H9 (cell line): Measurements from ENCODE around the gene TRAFD1. TPM values are rescaled to one million over a fixed set of nuclear protein-coding genes. Genes with fewer than 3 reads are reported as not detected.
"Not testable (repeated sequence)": the region's sequence is repeated elsewhere in the genome, so short reads cannot be mapped to it uniquely, and the experiment has no call there.

Experiments used
- DNase-seq: peaks from one replicate; pipeline ENCODE4 v3.0.0-alpha.2; 2017
- H2AFZ ChIP-seq: one replicate; pipeline ENCODE4 v1.6.1; 2013; ENCODE audit warnings: mild to moderate bottlenecking, low read length, control low read depth, moderate library complexity
- H2AK5ac ChIP-seq: 2 replicates; pipeline ENCODE4 v1.6.1; 2013; ENCODE audit warnings: low read length, control low read depth, mixed read lengths; ENCODE audit not compliant: insufficient read length
- H2BK120ac ChIP-seq: one replicate; pipeline ENCODE4 v1.6.1; 2013; ENCODE audit warnings: low read depth, mild to moderate bottlenecking, low read length, control low read depth, inconsistent platforms; ENCODE audit not compliant: poor library complexity, severe bottlenecking
- H2BK12ac ChIP-seq: 2 replicates; pipeline ENCODE4 v1.6.1; 2013; ENCODE audit warnings: low read length, control low read depth, mixed read lengths, low read depth; ENCODE audit not compliant: insufficient read length
- H2BK15ac ChIP-seq: 2 replicates; pipeline ENCODE4 v1.6.1; 2013; ENCODE audit warnings: low read depth, low read length, control low read depth
- H2BK20ac ChIP-seq: one replicate; pipeline ENCODE4 v1.6.1; 2013; ENCODE audit warnings: low read depth, mild to moderate bottlenecking, low read length, control low read depth, inconsistent platforms; ENCODE audit not compliant: poor library complexity, severe bottlenecking
- H2BK5ac ChIP-seq: 2 replicates; pipeline ENCODE4 v1.6.1; 2013; ENCODE audit warnings: low read length, control low read depth, mixed read lengths; ENCODE audit not compliant: insufficient read length
- H3K14ac ChIP-seq: 2 replicates; pipeline ENCODE4 v1.6.1; 2013; ENCODE audit warnings: low read length, control low read depth; ENCODE audit not compliant: insufficient read depth
- H3K18ac ChIP-seq: 2 replicates; pipeline ENCODE4 v1.6.1; 2013; ENCODE audit warnings: low read depth, mild to moderate bottlenecking, mixed read lengths, low read length, control low read depth; ENCODE audit not compliant: insufficient read length
- H3K23ac ChIP-seq: 2 replicates; pipeline ENCODE4 v1.6.1; 2013; ENCODE audit warnings: low read length, control low read depth, mixed read lengths, low read depth; ENCODE audit not compliant: insufficient read length
- H3K23me2 ChIP-seq: 2 replicates; pipeline ENCODE4 v1.6.1; 2013; ENCODE audit warnings: low read depth, mild to moderate bottlenecking, mixed read lengths, low read length, control low read depth; ENCODE audit not compliant: insufficient read length, poor library complexity, severe bottlenecking
- H3K27ac ChIP-seq: 2 replicates; pipeline ENCODE4 v1.5.1; 2013; ENCODE audit warnings: low read length, control low read depth, mixed read lengths, low read depth; ENCODE audit not compliant: insufficient read length
- H3K27me3 ChIP-seq: 2 replicates; pipeline ENCODE4 v1.6.1; 2013; ENCODE audit warnings: low read length, control low read depth, inconsistent platforms; ENCODE audit not compliant: insufficient read depth
- H3K4ac ChIP-seq: 2 replicates; pipeline ENCODE4 v1.6.1; 2013; ENCODE audit warnings: low read depth, mild to moderate bottlenecking, control low read depth, inconsistent platforms, low read length, moderate library complexity
- H3K4me1 ChIP-seq: 2 replicates; pipeline ENCODE4 v1.6.1; 2013; ENCODE audit warnings: low read length, control low read depth, inconsistent platforms; ENCODE audit not compliant: insufficient read depth
- H3K4me2 ChIP-seq: 2 replicates; pipeline ENCODE4 v1.6.1; 2013; ENCODE audit warnings: low read length, control low read depth, mixed read lengths; ENCODE audit not compliant: insufficient read length, insufficient read depth
- H3K56ac ChIP-seq: 2 replicates; pipeline ENCODE4 v1.6.1; 2013; ENCODE audit warnings: low read depth, mild to moderate bottlenecking, mixed read lengths, low read length, control low read depth; ENCODE audit not compliant: insufficient read length
- H3K79me1 ChIP-seq: 2 replicates; pipeline ENCODE4 v1.6.1; 2013; ENCODE audit warnings: low read depth, mild to moderate bottlenecking, moderate library complexity, low read length, control low read depth, inconsistent platforms; ENCODE audit not compliant: insufficient read depth, poor library complexity, severe bottlenecking
- H3K79me2 ChIP-seq: 2 replicates; pipeline ENCODE4 v1.6.1; 2013; ENCODE audit warnings: low read length, control low read depth, inconsistent platforms; ENCODE audit not compliant: insufficient read depth
- H3K9ac ChIP-seq: 2 replicates; pipeline ENCODE4 v1.6.1; 2013; ENCODE audit warnings: low read length, control low read depth, mixed read lengths; ENCODE audit not compliant: insufficient read length; ENCODE audit errors: extremely low read depth
- H3K9me3 ChIP-seq: one replicate; pipeline ENCODE4 v1.6.1; 2013; ENCODE audit warnings: low read depth, low read length, inconsistent platforms; ENCODE audit not compliant: control insufficient read depth
- H3T11ph ChIP-seq: one replicate; pipeline ENCODE4 v1.6.1; 2013; ENCODE audit warnings: mild to moderate bottlenecking, low read length, control low read depth, inconsistent platforms
- H4K20me1 ChIP-seq: one replicate; pipeline ENCODE4 v1.6.1; 2013; ENCODE audit not compliant: control insufficient read depth, insufficient read length, insufficient read depth
- H4K5ac ChIP-seq: 2 replicates; pipeline ENCODE4 v1.6.1; 2013; ENCODE audit warnings: low read depth, mild to moderate bottlenecking, mixed read lengths, low read length, control low read depth; ENCODE audit not compliant: insufficient read length
- H4K8ac ChIP-seq: replicated peaks from 2 replicates; pipeline ENCODE4 v1.6.1; 2013; ENCODE audit warnings: low read length, control low read depth, mixed read lengths, low read depth; ENCODE audit not compliant: insufficient read length
- H4K91ac ChIP-seq: 2 replicates; pipeline ENCODE4 v1.6.1; 2013; ENCODE audit warnings: low read depth, mild to moderate bottlenecking, moderate library complexity, mixed read lengths, low read length, control low read depth; ENCODE audit not compliant: insufficient read length
- H3K27ac Mint-ChIP-seq, 3 experiments: 2 replicates in 2 of 3; 3 replicates in 1 of 3; pipeline ENCODE4 v1.8.0; 2020 to 2021; ENCODE audit warnings: mixed read lengths in 3 of 3, mild to moderate bottlenecking in 1 of 3, moderate library complexity in 1 of 3
- H3K27me3 Mint-ChIP-seq: 2 replicates; pipeline ENCODE4 v1.8.0; 2021; ENCODE audit warnings: low read depth, mild to moderate bottlenecking, moderate library complexity, mixed read lengths
- H3K36me3 Mint-ChIP-seq, 3 experiments: 2 replicates in 2 of 3; 3 replicates in 1 of 3; pipeline ENCODE4 v1.8.0; 2020 to 2021; ENCODE audit warnings: low read depth in 3 of 3, mixed read lengths in 3 of 3; ENCODE audit not compliant: insufficient read depth in 1 of 3
- H3K4me1 Mint-ChIP-seq, 2 experiments: 2 replicates each; pipeline ENCODE4 v1.8.0; 2020; ENCODE audit warnings: mixed read lengths in 2 of 2
- H3K4me3 Mint-ChIP-seq, 2 experiments: 2 replicates in 1 of 2; 3 replicates in 1 of 2; pipeline ENCODE4 v1.8.0; 2020 to 2021; ENCODE audit warnings: mild to moderate bottlenecking in 2 of 2, mixed read lengths in 2 of 2, moderate library complexity in 1 of 2
- H3K9me3 Mint-ChIP-seq, 2 experiments: 2 replicates in 1 of 2; 3 replicates in 1 of 2; pipeline ENCODE4 v1.8.0; 2020; ENCODE audit warnings: mild to moderate bottlenecking in 2 of 2, mixed read lengths in 2 of 2, moderate library complexity in 1 of 2
- WGBS: extraction: QIAGEN DNeasy Blood & Tissue Kit; methylation state at CpG from one replicate; pipeline ENCODE4 v1.1.7; 2013; ENCODE audit warnings: missing lambda C conversion rate, low lambda C conversion rate, mixed read lengths; ENCODE audit not compliant: insufficient read length; ENCODE audit errors: extremely low coverage; 5-methylcytosine and 5-hydroxymethylcytosine counted together
- total RNA-seq: library from RNA; stranded (reverse); gene quantifications from 2 replicates; pipeline ENCODE4 v1.2.1, GENCODE V29; 2021
- TF ChIP-seq, protein P1 (sequence below): fragments of 200-600 bp; sonication (generic); conservative IDR thresholded peaks from 3 replicates; pipeline ENCODE4 v1.8.0; 2021; ENCODE audit warnings: antibody characterized with exemption, mild to moderate bottlenecking

The TRAFD1 gene
- total RNA-seq, 1 experiment from 2014 or later: 32.0 TPM

DNA sequence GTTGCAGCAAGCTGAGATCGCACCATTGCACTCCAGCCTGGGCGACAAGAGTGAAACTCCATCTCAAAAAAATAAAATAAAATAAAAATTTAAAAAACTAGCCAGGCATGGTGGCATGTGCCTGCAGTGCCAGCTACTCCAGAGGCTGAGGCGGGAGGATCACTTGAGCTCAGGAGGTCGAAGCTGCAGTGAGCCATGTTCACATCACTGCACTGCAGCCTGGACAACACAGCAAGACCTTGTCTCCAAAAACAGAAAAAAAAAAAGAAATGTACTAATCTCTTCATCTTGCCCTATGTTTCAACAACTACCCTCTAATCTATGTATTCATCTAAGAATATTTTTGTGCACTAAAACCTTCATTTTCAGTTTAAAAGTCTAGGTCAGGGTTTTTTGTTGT lies 23.2 kb upstream of the TRAFD1 start:
- H3K9me3 Mint-ChIP-seq: no peaks in the 10 kb centered on the region
- Histone ChIP-seq H3K27ac (no peak overlapping the region), H3K79me2 (peaks cover 56% of the 10 kb centered on the region), H3K56ac (no peak overlapping the region), H2BK15ac (no peak overlapping the region), H3K23ac (no peak overlapping the region), H3T11ph (no peak overlapping the region), H3K4me2 (no peak overlapping the region), H2BK12ac (no peak overlapping the region), H2BK20ac (no peak overlapping the region), H4K5ac (no peak overlapping the region), H3K9me3 (no peaks in the 10 kb centered on the region), H3K9ac (no peak overlapping the region), H2AFZ (no peak overlapping the region), H2BK120ac (no peak overlapping the region), H4K20me1 (no peaks in the 10 kb centered on the region), H3K18ac (no peak overlapping the region), H3K23me2 (no peaks in the 10 kb centered on the region), H3K4ac (no peak overlapping the region), H3K4me1 (no peaks in the 10 kb centered on the region; the same call in 1 of the 2 replicates), H3K27me3 (no peaks in the 10 kb centered on the region), H2AK5ac (no peak overlapping the region), H2BK5ac (no peak overlapping the region), H4K91ac (no peak overlapping the region), H4K8ac (no peak overlapping the region), H3K14ac (no peak overlapping the region), H3K79me1 (peaks cover 13% of the 10 kb centered on the region)
- DNase-seq: no peak
- H3K4me3 Mint-ChIP-seq: no peak overlapping the region
- H3K27me3 Mint-ChIP-seq: no peaks in the 10 kb centered on the region
- peaks cover 28 to 56% (median 53%) of the 10 kb centered on the region in 3 experiments for H3K36me3 Mint-ChIP-seq
- H3K27ac Mint-ChIP-seq: no peak overlapping the region
- H3K4me1 Mint-ChIP-seq: peaks cover 28 to 34% of the 10 kb centered on the region in 2 experiments
- WGBS: no CpG with 5 or more reads among the region's 4 CpGs
- TF ChIP-seq, protein P1, sequence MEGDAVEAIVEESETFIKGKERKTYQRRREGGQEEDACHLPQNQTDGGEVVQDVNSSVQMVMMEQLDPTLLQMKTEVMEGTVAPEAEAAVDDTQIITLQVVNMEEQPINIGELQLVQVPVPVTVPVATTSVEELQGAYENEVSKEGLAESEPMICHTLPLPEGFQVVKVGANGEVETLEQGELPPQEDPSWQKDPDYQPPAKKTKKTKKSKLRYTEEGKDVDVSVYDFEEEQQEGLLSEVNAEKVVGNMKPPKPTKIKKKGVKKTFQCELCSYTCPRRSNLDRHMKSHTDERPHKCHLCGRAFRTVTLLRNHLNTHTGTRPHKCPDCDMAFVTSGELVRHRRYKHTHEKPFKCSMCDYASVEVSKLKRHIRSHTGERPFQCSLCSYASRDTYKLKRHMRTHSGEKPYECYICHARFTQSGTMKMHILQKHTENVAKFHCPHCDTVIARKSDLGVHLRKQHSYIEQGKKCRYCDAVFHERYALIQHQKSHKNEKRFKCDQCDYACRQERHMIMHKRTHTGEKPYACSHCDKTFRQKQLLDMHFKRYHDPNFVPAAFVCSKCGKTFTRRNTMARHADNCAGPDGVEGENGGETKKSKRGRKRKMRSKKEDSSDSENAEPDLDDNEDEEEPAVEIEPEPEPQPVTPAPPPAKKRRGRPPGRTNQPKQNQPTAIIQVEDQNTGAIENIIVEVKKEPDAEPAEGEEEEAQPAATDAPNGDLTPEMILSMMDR: no peak

DNA sequence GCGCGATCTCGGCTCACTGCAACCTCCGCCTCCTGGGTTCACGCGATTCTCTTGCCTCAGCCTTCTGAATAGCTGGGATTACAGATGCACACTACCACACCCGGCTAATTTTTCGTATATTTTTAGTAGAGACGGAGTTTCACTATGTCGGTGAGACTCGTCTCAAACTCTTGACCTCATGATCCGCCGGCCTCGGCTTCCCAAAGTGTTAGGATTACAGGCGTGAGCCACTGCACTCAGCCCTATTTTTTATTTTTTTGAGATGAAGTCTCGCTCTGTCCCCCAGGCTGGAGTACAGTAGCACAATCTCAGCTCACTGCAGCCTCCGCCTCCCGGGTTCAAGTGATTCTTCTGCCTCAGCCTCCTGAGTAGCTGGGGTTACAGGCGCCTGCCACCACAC lies 22.6 kb upstream of the TRAFD1 start:
- H2BK5ac ChIP-seq, H2BK20ac ChIP-seq, H3K4me2 ChIP-seq, H4K5ac ChIP-seq, H3K4ac ChIP-seq, H4K20me1 ChIP-seq, H3K4me1 ChIP-seq, H3K23me2 ChIP-seq, H2AK5ac ChIP-seq, H3K9me3 Mint-ChIP-seq, H3K23ac ChIP-seq, H3K4me3 Mint-ChIP-seq, H4K8ac ChIP-seq, H2BK15ac ChIP-seq, H2BK120ac ChIP-seq, H3K14ac ChIP-seq, H3K27me3 Mint-ChIP-seq, H2BK12ac ChIP-seq, H3K9ac ChIP-seq, H3K56ac ChIP-seq, H2AFZ ChIP-seq, H4K91ac ChIP-seq, H3K27ac ChIP-seq, H3K18ac ChIP-seq, H3K27ac Mint-ChIP-seq, H3K9me3 ChIP-seq, H3K27me3 ChIP-seq, DNase-seq, H3T11ph ChIP-seq: not testable (repeated sequence)
- Histone ChIP-seq H3K79me2 (peaks cover 59% of the 10 kb centered on the region), H3K79me1 (peaks cover 13% of the 10 kb centered on the region)
- no CpG with 5 or more reads among the region's 19 CpGs for WGBS
- Mint-ChIP-seq H3K36me3 (peaks cover 27 to 54% (median 48%) of the 10 kb centered on the region in 3 experiments), H3K4me1 (peaks cover 34 to 40% of the 10 kb centered on the region in 2 experiments)
